ENCODE data around the gene AGAP6. TPM values are rescaled to one million over a fixed set of nuclear protein-coding genes. Genes with fewer than 3 reads are reported as not detected.
"Not testable (repeated sequence)": the region's sequence is repeated elsewhere in the genome, so short reads cannot be mapped to it uniquely, and the experiment has no call there.

Gene AGAP6
- 2.3 and 2.8 TPM in 2 replicates for total RNA-seq (2014; rRNA removed; shearing (Covaris generic))

DNA sequence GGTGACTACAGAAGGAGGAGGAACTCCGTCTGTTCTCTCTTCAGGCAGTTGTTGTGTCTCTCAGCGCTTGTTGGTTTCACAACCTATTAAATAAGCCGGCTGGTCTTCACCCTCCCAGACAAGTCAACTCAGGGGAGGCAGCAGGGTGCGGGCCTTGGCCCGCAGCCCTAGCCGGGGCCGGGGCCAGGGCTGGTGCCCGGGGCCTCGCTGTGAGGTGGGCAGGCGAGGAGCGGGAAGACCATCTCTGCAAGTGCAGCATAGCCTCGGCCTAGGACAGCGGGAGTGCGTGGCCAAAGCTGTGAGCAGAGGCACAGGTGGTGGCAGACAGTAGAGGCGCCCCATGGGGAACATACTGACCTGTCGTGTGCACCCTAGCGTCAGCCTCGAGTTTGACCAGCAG is at the start of gene AGAP6:
AGAP6 (plus strand) TSS at position 31 of the 400 bp plus-strand sequence; CDS start at position 341, 310 bp downstream.
- not testable (repeated sequence) for DNase-seq (ENCODE audit: low read depth)

DNA sequence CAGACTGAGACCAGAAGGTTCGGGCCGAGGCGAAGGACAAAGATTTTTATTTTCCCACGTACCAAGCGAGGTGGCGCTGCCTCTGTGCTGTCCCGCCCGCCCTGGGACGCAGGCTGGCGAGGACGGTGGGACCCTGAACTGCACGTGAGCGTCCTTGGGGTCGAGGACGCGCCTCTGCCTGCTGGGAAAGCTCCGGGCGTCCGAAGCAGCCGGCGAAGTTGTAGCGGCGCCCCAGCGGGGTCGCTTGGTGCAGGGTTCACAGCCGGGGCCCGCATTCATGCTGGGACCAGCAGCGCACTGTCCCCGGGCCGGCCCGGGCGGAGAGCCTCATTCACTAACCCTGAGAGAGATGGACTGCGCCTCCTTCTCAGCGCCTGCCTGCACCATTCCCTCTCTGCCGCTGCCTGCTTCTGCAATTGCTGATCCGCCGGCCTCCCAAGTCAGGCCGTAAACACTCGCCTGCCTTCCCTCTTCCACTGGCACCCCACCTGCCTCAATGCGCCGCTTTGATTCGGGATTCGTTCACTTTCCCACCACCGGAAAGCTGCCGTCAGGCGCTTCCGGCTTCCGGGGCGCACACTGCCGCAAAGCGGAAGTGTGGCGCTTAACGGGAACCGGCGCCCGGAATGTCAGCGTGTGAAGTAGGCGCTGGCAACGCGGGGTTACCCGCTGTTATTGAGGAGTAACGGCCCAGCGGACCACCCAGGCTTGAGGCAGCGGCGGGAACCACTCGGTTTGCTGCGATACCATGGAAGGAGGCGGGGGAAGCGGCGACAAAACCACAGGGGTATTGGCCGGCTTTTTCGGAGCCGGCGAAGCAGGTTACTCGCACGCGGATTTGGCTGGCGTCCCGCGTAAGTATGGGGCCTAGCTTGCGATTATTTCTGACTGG is 46.5 kb upstream of the AGAP6 start, which contains the start of the genes PARG and TIMM23B:
PARG (minus strand) TSS at position 581 of the 892 bp plus-strand sequence; CDS start at position 279, 302 bp downstream.
TIMM23B (plus strand) TSS at position 607 of the 892 bp plus-strand sequence; CDS start at position 749, 142 bp downstream.
- peak; percentile 80 for DNase-seq (ENCODE audit: low read depth)

- peak; percentile 5 for DNase-seq (ENCODE audit: low read depth)
These were observed 45.9 kb upstream of the AGAP6 start for GRCh38 chr10:49942339-49942705.

GRCh38 chr10:49943607-49944006 is 44.6 kb upstream of the AGAP6 start:
- DNase-seq (ENCODE audit: low read depth), result not testable (repeated sequence)

DNA sequence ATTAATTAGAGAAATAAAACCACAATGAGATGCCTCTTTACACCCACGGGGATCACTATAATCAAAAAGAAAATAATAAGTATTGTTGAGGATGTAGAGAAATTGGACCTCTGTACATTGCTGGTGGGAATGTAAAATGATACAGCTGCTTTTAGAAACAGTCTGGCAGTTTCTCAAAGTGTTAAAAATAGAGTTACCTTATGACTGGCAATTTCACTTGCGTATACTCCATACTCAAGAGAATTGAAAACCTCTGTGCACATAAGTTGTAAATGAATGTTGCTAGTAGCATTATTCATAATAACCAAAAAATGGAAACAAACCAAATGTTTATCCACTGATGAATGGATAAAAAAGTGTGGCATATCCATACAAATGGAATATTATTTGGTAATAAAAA is 40.1 kb upstream of the AGAP6 start:
- DNase-seq (ENCODE audit: low read depth), result not testable (repeated sequence)

DNA sequence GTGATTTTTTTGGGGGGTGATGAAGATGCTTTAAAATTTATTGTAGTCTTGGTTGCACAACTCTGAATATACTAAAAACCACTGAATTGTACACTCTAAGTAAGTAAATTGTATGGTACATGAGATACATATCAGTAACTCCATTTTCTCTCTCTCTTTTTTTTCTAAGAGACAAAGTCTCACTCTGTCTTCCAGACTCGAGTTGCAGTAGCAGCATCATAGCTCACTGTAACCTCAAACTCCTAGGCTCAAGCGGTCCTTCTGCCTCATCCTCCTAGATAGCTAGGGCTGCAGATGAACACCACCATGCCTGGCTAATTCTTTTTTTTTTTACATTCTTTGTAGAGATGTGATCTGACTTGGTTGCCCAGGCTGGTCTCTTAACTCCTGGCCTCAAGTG is 39.5 kb upstream of the AGAP6 start:
- DNase-seq (ENCODE audit: low read depth), result not testable (repeated sequence)

GRCh38 chr10:49952006-49952405 is 36.2 kb upstream of the AGAP6 start:
- DNase-seq (ENCODE audit: low read depth), result not testable (repeated sequence)

DNA sequence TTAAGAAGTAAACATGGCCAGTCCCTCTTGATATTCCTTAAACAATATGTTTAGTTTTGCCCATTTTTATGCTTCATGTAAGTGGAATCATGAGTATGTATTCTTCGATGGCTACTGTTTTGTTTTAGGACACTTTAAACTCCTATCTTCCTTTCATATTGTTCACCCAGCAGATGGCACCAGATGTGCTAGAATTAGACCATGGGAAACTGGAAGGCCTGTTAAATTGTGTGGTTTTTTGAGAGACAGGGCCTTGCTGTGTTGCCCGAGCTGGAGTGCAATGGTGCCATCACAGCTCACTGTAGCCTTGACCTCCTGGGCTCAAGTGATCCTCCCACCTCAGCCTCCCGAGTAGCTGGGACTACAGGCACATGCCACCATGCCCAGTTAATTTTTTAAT is 35.1 kb upstream of the AGAP6 start:
- DNase-seq (ENCODE audit: low read depth), result not testable (repeated sequence)

- DNase-seq (ENCODE audit: low read depth), result not testable (repeated sequence)
These were observed 17.8 kb upstream of the AGAP6 start for GRCh38 chr10:49970331-49970857.

GRCh38 chr10:49971466-49971865 is 16.7 kb upstream of the AGAP6 start:
- not testable (repeated sequence) for DNase-seq (ENCODE audit: low read depth)

GRCh38 chr10:49972094-49972493 is 16.1 kb upstream of the AGAP6 start:
- not testable (repeated sequence) for DNase-seq (ENCODE audit: low read depth)

DNA sequence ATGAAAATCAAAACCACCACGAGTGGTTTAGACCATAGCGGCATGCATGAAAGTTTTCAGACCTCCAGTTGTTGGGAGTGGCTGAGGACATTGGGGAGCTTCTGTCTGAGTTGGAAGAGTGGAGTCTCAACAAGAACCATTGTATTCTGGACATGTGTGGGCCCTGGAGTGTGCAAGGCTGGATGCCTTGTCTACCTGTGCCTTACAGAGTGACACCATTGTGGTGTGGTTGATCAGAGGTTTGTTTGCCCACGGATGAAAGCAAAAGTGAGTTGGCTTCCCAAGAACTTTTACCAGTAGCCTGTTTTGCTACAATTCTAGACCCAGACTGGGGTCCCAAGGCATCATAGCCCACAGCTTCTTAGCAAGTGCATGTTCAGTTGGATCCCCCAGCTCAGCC is 10.4 kb upstream of the AGAP6 start:
- DNase-seq (ENCODE audit: low read depth), result not testable (repeated sequence)

DNA sequence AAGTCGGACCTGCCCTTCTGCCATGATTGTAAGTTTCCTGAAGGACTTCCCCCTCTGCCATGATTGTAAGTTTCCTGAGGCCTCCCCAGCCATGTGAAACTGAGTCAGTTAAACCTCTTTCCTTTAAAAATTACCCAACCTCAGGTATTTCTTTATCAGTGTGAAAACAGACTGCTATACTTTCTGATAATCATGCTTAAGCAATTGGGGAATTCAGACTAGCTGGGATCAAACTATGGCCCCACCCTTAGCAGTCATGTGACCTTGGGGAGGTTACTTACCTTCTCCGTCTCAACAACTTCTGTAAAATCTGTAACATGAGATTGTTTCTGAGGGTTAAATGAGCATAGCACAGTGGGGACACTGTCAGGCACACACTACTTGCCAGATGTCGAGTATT is 999 bp upstream of the AGAP6 start:
- not testable (repeated sequence) for DNase-seq (ENCODE audit: low read depth)

GRCh38 chr10:49995321-49995720 is 7.1 kb downstream of the AGAP6 start:
- DNase-seq (ENCODE audit: low read depth), result not testable (repeated sequence)

GRCh38 chr10:50014024-50014423 is 25.8 kb downstream of the AGAP6 start:
- not testable (repeated sequence) for DNase-seq (ENCODE audit: low read depth)

- not testable (repeated sequence) for DNase-seq (ENCODE audit: low read depth)
These were observed 27.5 kb downstream of the AGAP6 start for GRCh38 chr10:50015596-50016220.

GRCh38 chr10:50016926-50017325 is 28.7 kb downstream of the AGAP6 start:
- not testable (repeated sequence) for DNase-seq (ENCODE audit: low read depth)

GRCh38 chr10:50017646-50018045 is 29.4 kb downstream of the AGAP6 start:
- not testable (repeated sequence) for DNase-seq (ENCODE audit: low read depth)

GRCh38 chr10:50019279-50019678 is 31.1 kb downstream of the AGAP6 start:
- not testable (repeated sequence) for DNase-seq (ENCODE audit: low read depth)

DNA sequence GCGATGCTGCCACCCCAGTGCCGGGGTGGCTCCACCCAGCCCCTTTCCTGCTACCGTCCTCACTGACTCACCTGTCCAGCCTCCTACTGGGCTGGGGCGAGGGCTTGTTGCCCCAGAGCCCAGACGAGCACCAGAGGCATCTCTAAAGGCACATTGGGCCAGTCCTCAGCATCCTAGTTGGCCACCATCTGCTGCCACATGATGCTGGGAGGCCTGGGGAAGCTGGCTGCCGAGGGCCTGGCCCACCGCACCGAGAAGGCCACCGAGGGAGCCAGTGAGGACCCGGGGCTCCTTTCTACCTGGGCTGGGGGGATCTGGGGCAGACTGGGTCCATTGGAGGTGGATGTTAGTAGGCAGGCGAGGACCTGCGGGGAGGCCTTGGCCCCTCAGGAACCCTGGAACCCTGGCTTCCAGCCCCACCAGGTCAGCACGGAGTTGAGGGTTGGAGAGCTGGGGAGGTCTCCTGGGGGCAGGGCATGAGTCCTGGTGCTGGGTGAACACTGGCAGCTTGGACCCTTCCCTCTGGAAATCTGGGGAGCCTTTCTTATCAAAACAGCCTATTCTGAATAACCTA is 32.3 kb downstream of the AGAP6 start:
- not testable (repeated sequence) for DNase-seq (ENCODE audit: low read depth)

GRCh38 chr10:50021646-50022045 is 33.4 kb downstream of the AGAP6 start:
- no peak for DNase-seq (ENCODE audit: low read depth)
